Right atrium auricular region (tissue), 2 donors: ENCODE results near the gene CHTF18. TPM values are rescaled to one million over a fixed set of nuclear protein-coding genes. Genes with fewer than 3 reads are reported as not detected.
A peak's percentile ranks its signal among the peaks of the same experiment; 100 is the strongest.

Source experiments
- DNase-seq: peaks from one replicate; pipeline ENCODE4 v3.0.0-alpha.2; 2019; ENCODE audit warnings: low spot score
- H3K27ac ChIP-seq, 2 donors: fragments of 200-600 bp; sonication (generic); 1 replicate in 1 of 2; 2 replicates in 1 of 2; pipeline ENCODE4 v1.5.1; 2016 to 2019
- H3K27me3 ChIP-seq, 2 donors: fragments of 200-600 bp; sonication (generic); one replicate each; pipeline versions ENCODE4 v1.5.1 to v1.6.0; 2017 to 2019
- H3K36me3 ChIP-seq: fragments of 200-600 bp; sonication (generic); one replicate; pipeline ENCODE4 v1.5.1; 2016
- H3K4me1 ChIP-seq, 2 donors: fragments of 200-600 bp; sonication (generic); one replicate each; pipeline versions ENCODE4 v1.5.1 to v1.6.0; 2017 to 2019
- H3K4me3 ChIP-seq, 2 donors: fragments of 200-600 bp; sonication (generic); 1 replicate in 1 of 2; 2 replicates in 1 of 2; pipeline ENCODE4 v1.5.1; 2017 to 2019; ENCODE audit warnings: mild to moderate bottlenecking in 1 of 2, moderate library complexity in 1 of 2
- H3K9me3 ChIP-seq, 2 donors: fragments of 200-600 bp; sonication (generic); one replicate each; pipeline ENCODE4 v1.5.1; 2019
- total RNA-seq, 2 donors: library from RNA; depleted of rRNA; stranded (reverse); fragments of >200 nt; gene quantifications; one replicate each; pipeline ENCODE4 v1.1.0, GENCODE V29; 2016
- TF ChIP-seq, protein P1 (sequence below), 2 donors: fragments of 200-600 bp; sonication (generic); IDR thresholded peaks; one replicate each; pipeline ENCODE4 v1.5.1; 2019; ENCODE audit warnings: antibody characterized with exemption in 2 of 2

CHTF18 gene
- total RNA-seq, 2 donors from 2014 or later = 1.8 to 2.3 TPM

DNA sequence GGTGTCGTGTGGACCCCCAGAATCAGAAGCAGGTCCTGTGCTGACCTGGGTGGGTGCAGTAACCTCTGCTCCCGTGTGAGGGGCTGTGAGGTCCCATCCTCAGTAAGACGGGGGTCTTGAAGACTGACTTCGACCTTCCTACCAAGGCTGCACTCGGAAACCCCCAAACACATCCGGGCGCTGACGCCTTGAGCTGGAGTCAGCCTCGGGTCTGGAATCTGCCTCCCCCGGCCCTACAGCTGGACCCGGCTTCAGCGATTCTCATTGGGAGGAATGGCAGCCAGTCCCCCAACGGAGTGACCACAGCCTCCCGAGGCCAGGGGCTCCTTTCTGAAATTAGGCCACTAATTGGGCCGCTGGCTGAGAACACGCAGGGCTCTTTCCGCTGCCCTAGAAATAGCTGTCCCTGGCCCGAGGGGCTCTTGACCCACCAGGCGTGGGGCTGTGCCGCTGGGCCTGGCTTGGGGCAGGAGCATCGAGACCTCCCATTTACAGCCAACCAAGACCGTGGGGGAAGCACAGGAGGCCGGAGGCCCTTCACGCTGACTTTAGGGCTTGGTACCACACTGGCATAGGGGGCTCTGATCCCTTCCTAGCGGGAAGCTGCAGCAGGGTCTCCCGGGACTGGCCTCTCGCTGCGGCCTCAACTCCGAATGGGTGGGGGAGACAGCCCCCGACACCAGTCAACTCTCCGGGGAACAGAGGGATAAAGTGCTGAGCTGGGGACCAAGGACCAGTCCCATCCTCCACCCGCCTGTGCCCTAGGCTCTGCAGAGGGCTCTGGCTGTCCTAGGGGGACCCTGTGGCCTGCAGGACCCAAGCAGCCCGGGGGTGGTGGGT is 14.7 kb downstream of the CHTF18 start:
- no peak overlapping the region for H3K4me3 ChIP-seq
- H3K9me3 ChIP-seq = no peaks in the 10 kb centered on the region
- no peak overlapping the region for H3K27ac ChIP-seq
- H3K4me1 ChIP-seq = peaks cover 0 to 19% of the 10 kb centered on the region in 2 donors
- TF ChIP-seq, protein P1, sequence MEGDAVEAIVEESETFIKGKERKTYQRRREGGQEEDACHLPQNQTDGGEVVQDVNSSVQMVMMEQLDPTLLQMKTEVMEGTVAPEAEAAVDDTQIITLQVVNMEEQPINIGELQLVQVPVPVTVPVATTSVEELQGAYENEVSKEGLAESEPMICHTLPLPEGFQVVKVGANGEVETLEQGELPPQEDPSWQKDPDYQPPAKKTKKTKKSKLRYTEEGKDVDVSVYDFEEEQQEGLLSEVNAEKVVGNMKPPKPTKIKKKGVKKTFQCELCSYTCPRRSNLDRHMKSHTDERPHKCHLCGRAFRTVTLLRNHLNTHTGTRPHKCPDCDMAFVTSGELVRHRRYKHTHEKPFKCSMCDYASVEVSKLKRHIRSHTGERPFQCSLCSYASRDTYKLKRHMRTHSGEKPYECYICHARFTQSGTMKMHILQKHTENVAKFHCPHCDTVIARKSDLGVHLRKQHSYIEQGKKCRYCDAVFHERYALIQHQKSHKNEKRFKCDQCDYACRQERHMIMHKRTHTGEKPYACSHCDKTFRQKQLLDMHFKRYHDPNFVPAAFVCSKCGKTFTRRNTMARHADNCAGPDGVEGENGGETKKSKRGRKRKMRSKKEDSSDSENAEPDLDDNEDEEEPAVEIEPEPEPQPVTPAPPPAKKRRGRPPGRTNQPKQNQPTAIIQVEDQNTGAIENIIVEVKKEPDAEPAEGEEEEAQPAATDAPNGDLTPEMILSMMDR (IDR thresholded peaks at IDR 0.05) = no peak
- peaks cover 4 to 21% of the 10 kb centered on the region in 2 donors for H3K27me3 ChIP-seq
- H3K36me3 ChIP-seq = no peaks in the 10 kb centered on the region
- no peak for DNase-seq

DNA sequence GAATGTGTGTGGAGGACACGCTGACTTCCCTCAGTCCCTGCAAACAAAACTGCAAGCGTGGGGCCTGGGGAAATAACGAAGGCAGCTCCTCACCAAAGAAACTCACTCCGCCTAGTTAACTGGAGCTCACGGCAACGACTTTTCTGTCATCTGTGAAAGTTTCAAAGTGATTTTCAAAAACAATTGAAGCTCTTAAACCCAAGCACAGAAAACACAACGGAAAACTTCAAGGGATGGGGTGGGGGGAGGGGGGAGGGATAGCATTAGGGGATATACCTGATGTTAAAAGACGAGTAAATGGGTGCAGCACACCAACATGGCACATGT is 15.3 kb downstream of the CHTF18 start:
- Histone ChIP-seq H3K4me3 (no peak overlapping the region), H3K36me3 (no peaks in the 10 kb centered on the region), H3K27me3 (peaks cover 4 to 21% of the 10 kb centered on the region in 2 donors), H3K4me1 (peaks cover 0 to 24% of the 10 kb centered on the region in 2 donors), H3K27ac (no peak overlapping the region), H3K9me3 (no peaks in the 10 kb centered on the region)
- TF ChIP-seq, protein P1 (IDR thresholded peaks at IDR 0.05) = no peak
- no peak for DNase-seq

DNA sequence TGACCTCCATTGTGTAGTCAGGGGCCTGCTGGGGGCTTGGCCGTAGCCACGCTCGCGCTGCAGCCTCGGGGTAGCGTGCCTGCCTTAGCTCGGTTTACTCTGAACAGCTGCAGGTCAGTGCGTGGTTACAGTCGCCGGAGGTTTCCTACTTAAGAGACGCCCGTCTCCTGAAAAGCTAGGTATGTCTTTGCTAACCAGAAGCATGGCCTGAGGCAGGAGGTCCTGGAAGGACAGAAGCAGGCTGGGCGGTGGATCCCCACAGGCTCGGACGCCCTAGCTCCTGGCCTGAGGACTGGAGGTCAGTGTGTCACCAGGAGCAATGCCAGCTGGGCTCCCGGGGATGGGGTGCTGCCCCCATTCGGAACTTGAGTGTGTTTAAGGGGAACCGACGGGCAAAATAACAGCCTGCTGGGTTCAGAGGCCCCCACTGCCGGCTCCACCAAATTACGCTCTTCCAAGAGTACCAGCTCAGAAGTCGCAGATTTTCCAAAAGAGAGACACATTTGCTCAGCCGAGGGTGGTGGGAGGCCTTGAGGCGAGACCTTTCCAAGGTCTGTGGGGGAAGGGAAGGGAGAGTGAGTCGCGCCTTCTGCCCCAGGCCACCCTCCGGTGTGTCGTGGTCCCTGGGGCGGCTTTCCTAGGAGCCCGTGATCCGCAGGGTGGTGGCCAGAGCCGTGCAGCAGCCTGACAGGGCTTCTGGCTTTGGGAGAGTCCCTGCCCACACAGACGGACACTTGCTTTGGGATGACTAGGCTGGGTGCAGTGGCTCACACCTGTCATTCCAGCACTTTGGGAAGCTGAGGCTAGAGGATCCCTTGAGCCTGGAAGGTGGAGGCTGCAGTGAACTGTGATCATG is 16.0 kb downstream of the CHTF18 start:
- Histone ChIP-seq H3K9me3 (no peaks in the 10 kb centered on the region), H3K4me3 (no peak overlapping the region), H3K27me3 (peaks cover 4 to 21% of the 10 kb centered on the region in 2 donors), H3K27ac (no peak overlapping the region), H3K36me3 (no peaks in the 10 kb centered on the region), H3K4me1 (peaks cover 0 to 24% of the 10 kb centered on the region in 2 donors)
- DNase-seq = no peak
- TF ChIP-seq, protein P1 (IDR thresholded peaks at IDR 0.05) = no peak

DNA sequence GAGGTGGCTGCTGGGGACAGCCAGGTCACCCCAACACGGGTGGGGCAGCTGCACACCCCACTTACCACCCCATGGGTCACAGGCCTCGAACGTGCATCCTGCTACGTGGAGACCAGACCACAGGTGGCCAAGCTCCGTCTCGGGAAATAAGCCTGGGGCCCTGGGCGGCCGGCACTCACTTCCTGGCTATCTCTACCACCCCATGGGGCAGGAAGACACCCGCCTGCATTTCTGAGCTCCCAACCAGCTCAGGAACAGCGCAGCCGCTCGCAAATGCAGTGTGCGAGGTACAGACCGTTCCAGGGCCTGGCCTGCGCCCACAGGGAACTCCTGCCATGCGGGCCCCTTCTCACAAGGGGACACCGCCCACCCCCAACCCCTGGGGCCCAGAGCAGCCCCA is 17.1 kb downstream of the CHTF18 start:
- Histone ChIP-seq H3K9me3 (no peaks in the 10 kb centered on the region), H3K4me1 (peaks cover 0 to 24% of the 10 kb centered on the region in 2 donors), H3K27ac (no peak overlapping the region), H3K27me3 (peaks cover 0 to 12% of the 10 kb centered on the region in 2 donors), H3K4me3 (no peak overlapping the region), H3K36me3 (no peaks in the 10 kb centered on the region)
- TF ChIP-seq, protein P1 (IDR thresholded peaks at IDR 0.05) = no peak
- DNase-seq = no peak

DNA sequence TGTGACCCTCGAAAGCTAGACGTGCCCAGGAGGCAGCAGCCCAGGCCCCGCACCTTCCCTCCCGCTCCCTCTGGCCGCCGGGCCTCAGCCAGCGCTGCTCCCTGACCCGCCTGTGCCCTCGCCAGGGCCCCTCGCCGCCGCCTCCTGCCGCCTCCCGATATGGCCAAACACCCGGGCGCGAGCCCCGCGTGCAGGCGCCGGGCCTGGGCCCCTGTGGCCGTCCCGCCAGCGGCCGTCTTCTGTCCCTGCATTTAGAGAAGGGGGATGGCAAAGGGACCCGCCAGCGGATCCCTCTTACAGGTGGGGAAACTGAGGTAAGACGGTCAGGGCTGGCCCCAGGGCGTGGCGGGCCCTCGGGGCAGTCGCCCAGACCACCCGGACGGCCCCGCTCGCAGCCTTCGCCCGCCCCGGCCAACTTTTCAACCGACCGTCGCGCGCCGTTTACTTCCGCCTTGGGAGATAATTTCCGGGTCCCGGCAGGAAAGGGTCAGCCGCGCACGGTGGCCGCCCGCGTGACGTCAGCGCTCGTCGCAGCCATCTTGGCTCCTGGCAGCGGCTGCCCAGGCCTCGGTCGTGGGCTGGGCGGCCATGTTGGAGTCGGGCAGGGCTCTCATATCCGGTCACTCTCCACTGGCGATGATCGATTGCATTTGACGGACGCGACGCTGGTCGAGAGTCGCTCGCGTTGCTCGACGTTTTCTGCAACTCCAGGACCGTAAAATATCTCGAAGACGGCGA is 19.1 kb downstream of the CHTF18 start:
- TF ChIP-seq, protein P1 (IDR thresholded peaks at IDR 0.05) = no peak
- H3K27me3 ChIP-seq = no peaks in the 10 kb centered on the region

More for the DNA sequence above, 19.1 kb downstream of the CHTF18 start:
- Histone ChIP-seq H3K36me3 (no peaks in the 10 kb centered on the region), H3K4me1 (peaks cover 0 to 24% of the 10 kb centered on the region in 2 donors), H3K27ac (peak overlapping the region; percentile 90 to 92), H3K9me3 (no peaks in the 10 kb centered on the region), H3K4me3 (peak overlapping the region; percentile 77 to 92)
- peak; percentile 95 for DNase-seq
